Epidermal melanocyte (primary cell): ENCODE measurements around the gene VAV2.
"Not testable (repeated sequence)": the region's sequence is repeated elsewhere in the genome, so short reads cannot be mapped to it uniquely, and the experiment has no call there.

Source experiments
- DNase-seq: peaks from one replicate; pipeline ENCODE4 v3.0.0; 2011; ENCODE audit warnings: low spot score; ENCODE audit not compliant: insufficient read length

The VAV2 gene

GRCh38 chr9:133996531-133997520 is 4.7 kb upstream of the VAV2 start:
- DNase-seq: no peak

- no peak for DNase-seq
Measured at GRCh38 chr9:133995012-133995896, 3.1 kb upstream of the VAV2 start.

- peak; percentile 86 for DNase-seq
Measured at GRCh38 chr9:133994353-133995011, 2.4 kb upstream of the VAV2 start.

- DNase-seq: no peak
Measured at GRCh38 chr9:133993635-133994253, 1.6 kb upstream of the VAV2 start.

- DNase-seq: peak; percentile 73
Measured at GRCh38 chr9:133992780-133993634, 883 bp upstream of the VAV2 start.

- DNase-seq: no peak
Measured at GRCh38 chr9:133991214-133991921, 756 bp downstream of the VAV2 start.

GRCh38 chr9:133990366-133991213 is 1.5 kb downstream of the VAV2 start:
- DNase-seq: no peak

GRCh38 chr9:133989625-133990365 is 2.3 kb downstream of the VAV2 start:
- no peak for DNase-seq

GRCh38 chr9:133988771-133989170 is 3.4 kb downstream of the VAV2 start:
- DNase-seq: not testable (repeated sequence)

- DNase-seq: no peak
Measured at GRCh38 chr9:133987946-133988665, 4.0 kb downstream of the VAV2 start.

GRCh38 chr9:133987446-133987788 is 4.7 kb downstream of the VAV2 start:
- no peak for DNase-seq

GRCh38 chr9:133986774-133987445 is 5.2 kb downstream of the VAV2 start:
- no peak for DNase-seq

- DNase-seq: no peak
Measured at GRCh38 chr9:133986061-133986460, 6.1 kb downstream of the VAV2 start.

- DNase-seq: no peak
Measured at GRCh38 chr9:133982971-133983720, 9.0 kb downstream of the VAV2 start.

- DNase-seq: no peak
Measured at GRCh38 chr9:133981958-133982681, 10.0 kb downstream of the VAV2 start.
